ENCODE data around the gene GLCE. TPM values are rescaled to one million over a fixed set of nuclear protein-coding genes. Genes with fewer than 3 reads are reported as not detected.

Gene GLCE
- total RNA-seq, 1 donor from 2014 or later = 13.6 TPM

GRCh38 chr15:69315402-69316110, 155.1 kb downstream of the GLCE start:
- Histone ChIP-seq H3K9me3 (ENCODE audit: insufficient read depth, low read depth, low read length) (no peaks in the 10 kb centered on the region), H3K4me2 (ENCODE audit: low read length) (no peak overlapping the region), H3K27me3 (ENCODE audit: insufficient read depth, low read length) (no peaks in the 10 kb centered on the region), H3K79me2 (ENCODE audit: insufficient read depth, low read length) (no peaks in the 10 kb centered on the region), H3K9ac (ENCODE audit: low read length) (no peak overlapping the region), H2AFZ (ENCODE audit: low read depth, low read length) (no peak overlapping the region), H3K4me3 (ENCODE audit: insufficient read depth, low read depth, low read length) (no peak overlapping the region), H3K4me1 (ENCODE audit: insufficient read depth, low read length) (peaks cover 13% of the 10 kb centered on the region), H3K27ac (ENCODE audit: low read depth, low read length) (no peak overlapping the region), H4K20me1 (ENCODE audit: insufficient read depth, low read length) (no peaks in the 10 kb centered on the region), H3K36me3 (ENCODE audit: insufficient read depth, low read length) (no peaks in the 10 kb centered on the region)
- FAIRE-seq (no peak), DNase-seq (ENCODE audit: low read depth) (no peak)
- no peaks in the 10 kb centered on the region for H3K36me3 Mint-ChIP-seq (ENCODE audit: low read depth, unreplicated experiment)
- H3K27ac Mint-ChIP-seq (ENCODE audit: unreplicated experiment) = peak overlapping the region; percentile 21
- peaks cover 9% of the 10 kb centered on the region for H3K4me1 Mint-ChIP-seq (ENCODE audit: low read depth, unreplicated experiment)
- H3K4me3 Mint-ChIP-seq (ENCODE audit: unreplicated experiment) = no peak overlapping the region
- peaks cover 15% of the 10 kb centered on the region for H3K27me3 Mint-ChIP-seq (ENCODE audit: low read depth, unreplicated experiment)
- TF ChIP-seq EZH2 (IDR thresholded peaks at IDR 0.05; ENCODE audit: insufficient read depth, low read length) = no peak
- TF ChIP-seq, protein P1, sequence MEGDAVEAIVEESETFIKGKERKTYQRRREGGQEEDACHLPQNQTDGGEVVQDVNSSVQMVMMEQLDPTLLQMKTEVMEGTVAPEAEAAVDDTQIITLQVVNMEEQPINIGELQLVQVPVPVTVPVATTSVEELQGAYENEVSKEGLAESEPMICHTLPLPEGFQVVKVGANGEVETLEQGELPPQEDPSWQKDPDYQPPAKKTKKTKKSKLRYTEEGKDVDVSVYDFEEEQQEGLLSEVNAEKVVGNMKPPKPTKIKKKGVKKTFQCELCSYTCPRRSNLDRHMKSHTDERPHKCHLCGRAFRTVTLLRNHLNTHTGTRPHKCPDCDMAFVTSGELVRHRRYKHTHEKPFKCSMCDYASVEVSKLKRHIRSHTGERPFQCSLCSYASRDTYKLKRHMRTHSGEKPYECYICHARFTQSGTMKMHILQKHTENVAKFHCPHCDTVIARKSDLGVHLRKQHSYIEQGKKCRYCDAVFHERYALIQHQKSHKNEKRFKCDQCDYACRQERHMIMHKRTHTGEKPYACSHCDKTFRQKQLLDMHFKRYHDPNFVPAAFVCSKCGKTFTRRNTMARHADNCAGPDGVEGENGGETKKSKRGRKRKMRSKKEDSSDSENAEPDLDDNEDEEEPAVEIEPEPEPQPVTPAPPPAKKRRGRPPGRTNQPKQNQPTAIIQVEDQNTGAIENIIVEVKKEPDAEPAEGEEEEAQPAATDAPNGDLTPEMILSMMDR (IDR thresholded peaks at IDR 0.05; ENCODE audit: insufficient read depth, low read depth, low read length) = no peak
- H3K9me3 Mint-ChIP-seq (ENCODE audit: unreplicated experiment) = peaks cover 2% of the 10 kb centered on the region

- Mint-ChIP-seq H3K27ac (ENCODE audit: unreplicated experiment) (no peak overlapping the region), H3K4me3 (ENCODE audit: unreplicated experiment) (no peak overlapping the region), H3K27me3 (ENCODE audit: low read depth, unreplicated experiment) (peaks cover 15% of the 10 kb centered on the region), H3K36me3 (ENCODE audit: low read depth, unreplicated experiment) (no peaks in the 10 kb centered on the region), H3K9me3 (ENCODE audit: unreplicated experiment) (peaks cover 2% of the 10 kb centered on the region), H3K4me1 (ENCODE audit: low read depth, unreplicated experiment) (peaks cover 6% of the 10 kb centered on the region)
- no peaks in the 10 kb centered on the region for H4K20me1 ChIP-seq (ENCODE audit: insufficient read depth, low read length)
- H3K4me3 ChIP-seq (ENCODE audit: insufficient read depth, low read depth, low read length) = no peak overlapping the region
- no peak for DNase-seq (ENCODE audit: low read depth)
- no peaks in the 10 kb centered on the region for H3K36me3 ChIP-seq (ENCODE audit: insufficient read depth, low read length)
- H3K4me2 ChIP-seq (ENCODE audit: low read length) = no peak overlapping the region
- peaks cover 9% of the 10 kb centered on the region for H3K4me1 ChIP-seq (ENCODE audit: insufficient read depth, low read length)
- H3K9ac ChIP-seq (ENCODE audit: low read length) = no peak overlapping the region
- TF ChIP-seq, protein P1 (IDR thresholded peaks at IDR 0.05; ENCODE audit: insufficient read depth, low read depth, low read length) = no peak
- TF ChIP-seq EZH2 (IDR thresholded peaks at IDR 0.05; ENCODE audit: insufficient read depth, low read length) = no peak
- FAIRE-seq = no peak
- no peak overlapping the region for H3K27ac ChIP-seq (ENCODE audit: low read depth, low read length)
- H2AFZ ChIP-seq (ENCODE audit: low read depth, low read length) = no peak overlapping the region
- no peaks in the 10 kb centered on the region for H3K27me3 ChIP-seq (ENCODE audit: insufficient read depth, low read length)
- no peaks in the 10 kb centered on the region for H3K79me2 ChIP-seq (ENCODE audit: insufficient read depth, low read length)
- H3K9me3 ChIP-seq (ENCODE audit: insufficient read depth, low read depth, low read length) = no peaks in the 10 kb centered on the region
These were observed 155.9 kb downstream of the GLCE start for GRCh38 chr15:69316291-69316690.

GRCh38 chr15:69317392-69317841, 157.0 kb downstream of the GLCE start:
- TF ChIP-seq, protein P1 (IDR thresholded peaks at IDR 0.05; ENCODE audit: insufficient read depth, low read depth, low read length) = no peak
- no peak for TF ChIP-seq EZH2 (IDR thresholded peaks at IDR 0.05; ENCODE audit: insufficient read depth, low read length)
- no peaks in the 10 kb centered on the region for H3K36me3 Mint-ChIP-seq (ENCODE audit: low read depth, unreplicated experiment)
- H3K9ac ChIP-seq (ENCODE audit: low read length) = no peak overlapping the region
- H4K20me1 ChIP-seq (ENCODE audit: insufficient read depth, low read length) = no peaks in the 10 kb centered on the region
- no peaks in the 10 kb centered on the region for H3K9me3 ChIP-seq (ENCODE audit: insufficient read depth, low read depth, low read length)
- H3K4me2 ChIP-seq (ENCODE audit: low read length) = no peak overlapping the region
- H3K27ac Mint-ChIP-seq (ENCODE audit: unreplicated experiment) = peak overlapping the region; percentile 26
- FAIRE-seq (no peak), DNase-seq (ENCODE audit: low read depth) (no peak)
- H3K27me3 Mint-ChIP-seq (ENCODE audit: low read depth, unreplicated experiment) = peaks cover 15% of the 10 kb centered on the region
- no peak overlapping the region for H3K4me3 ChIP-seq (ENCODE audit: insufficient read depth, low read depth, low read length)
- H3K9me3 Mint-ChIP-seq (ENCODE audit: unreplicated experiment) = peaks cover 2% of the 10 kb centered on the region
- H3K27me3 ChIP-seq (ENCODE audit: insufficient read depth, low read length) = no peaks in the 10 kb centered on the region
- no peaks in the 10 kb centered on the region for H3K4me1 ChIP-seq (ENCODE audit: insufficient read depth, low read length)
- H3K36me3 ChIP-seq (ENCODE audit: insufficient read depth, low read length) = no peaks in the 10 kb centered on the region
- H3K79me2 ChIP-seq (ENCODE audit: insufficient read depth, low read length) = no peaks in the 10 kb centered on the region
- H2AFZ ChIP-seq (ENCODE audit: low read depth, low read length) = no peak overlapping the region
- H3K4me3 Mint-ChIP-seq (ENCODE audit: unreplicated experiment) = no peak overlapping the region
- no peaks in the 10 kb centered on the region for H3K4me1 Mint-ChIP-seq (ENCODE audit: low read depth, unreplicated experiment)
- no peak overlapping the region for H3K27ac ChIP-seq (ENCODE audit: low read depth, low read length)
